K562 (cell line): ENCODE measurements around the gene RNU6-1. TPM values are rescaled to one million over a fixed set of nuclear protein-coding genes. Genes with fewer than 3 reads are reported as not detected.

ENCODE experiments used
- AFF1 ChIP-seq, 2 experiments: fragments of 450-650 bp; IDR thresholded peaks; 2 replicates each; pipeline ENCODE4 v1.6.1; 2018; ENCODE audit warnings: mild to moderate bottlenecking in 2 of 2, low read depth in 1 of 2; ENCODE audit not compliant: partially characterized antibody in 2 of 2
- CGGBP1 ChIP-seq: fragments of 250-450 bp; sonication (Bioruptor Pico); IDR thresholded peaks from 2 replicates; pipeline ENCODE4 v1.9.0; 2021; ENCODE audit warnings: mild to moderate bottlenecking
- ELF2 ChIP-seq: fragments of 250-450 bp; sonication (Bioruptor Pico); IDR thresholded peaks from 2 replicates; pipeline ENCODE4 v1.5.0; 2021; ENCODE audit warnings: mild to moderate bottlenecking
- EP400 ChIP-seq: fragments of 450-650 bp; IDR thresholded peaks from 2 replicates; pipeline ENCODE4 v1.6.1; 2017; ENCODE audit warnings: antibody characterized with exemption, mild to moderate bottlenecking, moderate library complexity
- GATAD2B ChIP-seq: fragments of 450-650 bp; IDR thresholded peaks from 2 replicates; pipeline ENCODE4 v1.6.1; 2017; ENCODE audit warnings: mild to moderate bottlenecking, borderline replicate concordance
- IRF9 ChIP-seq: fragments of 450-650 bp; IDR thresholded peaks from 2 replicates; pipeline ENCODE4 v1.6.1; 2016; ENCODE audit warnings: missing biosample characterization, missing genetic modification characterization
- L3MBTL2 ChIP-seq: fragments of 450-650 bp; IDR thresholded peaks from 2 replicates; pipeline ENCODE4 v1.6.1; 2016; ENCODE audit warnings: mild to moderate bottlenecking, moderate library complexity
- MED1 ChIP-seq: sonication (generic); formaldehyde crosslinking; IDR thresholded peaks from 2 replicates; pipeline ENCODE4 v1.8.1; 2023; ENCODE audit warnings: missing genetic modification reagents, borderline replicate concordance
- NFYB ChIP-seq: IDR thresholded peaks from 2 replicates; pipeline ENCODE4 v1.6.1; 2011; ENCODE audit warnings: mild to moderate bottlenecking, moderate library complexity; ENCODE audit not compliant: insufficient read length; ENCODE audit errors: extremely low read depth
- PBX2 ChIP-seq, 2 experiments: IDR thresholded peaks in 1 of 2; conservative IDR thresholded peaks in 1 of 2; 2 replicates each; pipeline ENCODE4 v1.6.1; 2016; ENCODE audit warnings: low read depth in 2 of 2, mild to moderate bottlenecking in 1 of 2, missing compliant biosample characterization in 1 of 2, missing genetic modification characterization in 1 of 2, moderate library complexity in 1 of 2
- RAD21 ChIP-seq, 2 experiments: fragments of 250-450 bp in 1 of 2; fragments of 450-650 bp in 1 of 2; sonication (Bioruptor Pico) in 1 of 2; formaldehyde crosslinking in 1 of 2; IDR thresholded peaks in 1 of 2; conservative IDR thresholded peaks in 1 of 2; 2 replicates each; pipeline versions ENCODE4 v1.4.0 to v1.8.0; 2020 to 2022; ENCODE audit warnings: mild to moderate bottlenecking in 2 of 2, moderate library complexity in 1 of 2
- RFX7 ChIP-seq: fragments of 250-450 bp; sonication (Bioruptor Pico); IDR thresholded peaks from 2 replicates; pipeline ENCODE4 v1.5.1; 2021; ENCODE audit warnings: mild to moderate bottlenecking
- SP1 ChIP-seq: sonication (generic); formaldehyde crosslinking; IDR thresholded peaks from 2 replicates; pipeline ENCODE4 v1.8.1; 2022; ENCODE audit warnings: mild to moderate bottlenecking, missing genetic modification reagents
- USF2 ChIP-seq: sonication (generic); formaldehyde crosslinking; IDR thresholded peaks from 2 replicates; pipeline ENCODE4 v1.5.0; 2020; ENCODE audit warnings: missing genetic modification reagents
- ZNF197 ChIP-seq: fragments of 200-800 bp; sonication (Bioruptor generic); IDR thresholded peaks from 2 replicates; pipeline ENCODE4 v1.6.1; 2016; ENCODE audit warnings: low read depth, missing genetic modification characterization, missing compliant biosample characterization
- ZNF583 ChIP-seq: fragments of 250-450 bp; sonication (Bioruptor Pico); IDR thresholded peaks from 2 replicates; pipeline ENCODE4 v1.4.0; 2020
- ZNF696 ChIP-seq: fragments of 250-450 bp; sonication (Bioruptor Pico); conservative IDR thresholded peaks from 2 replicates; pipeline ENCODE4 v1.4.0; 2020; ENCODE audit warnings: mild to moderate bottlenecking, moderate library complexity
- ZSCAN32 ChIP-seq: fragments of 450-650 bp; formaldehyde crosslinking; IDR thresholded peaks from 2 replicates; pipeline ENCODE4 v1.4.0; 2020; ENCODE audit warnings: mild to moderate bottlenecking, moderate library complexity
- polyA plus RNA-seq, 8 experiments: library from polyadenylated mRNA; depleted of rRNA in 4 of 8; stranded (reverse) in 5 of 8; unstranded in 3 of 8; fragments of >200 nt; fragmentation: Nextera tagmentation in 2 of 8; fragmentation: Illumina TruSeq in 1 of 8; extraction: Ambion mirVana in 2 of 8; extraction: Trizol in 1 of 8; gene quantifications; 2 replicates each; pipeline versions ENCODE4 v1.2.1 to v1.2.3, GENCODE V29; 2011 to 2014; ENCODE audit warnings: inconsistent platforms in 1 of 8, missing spikeins in 1 of 8
- total RNA-seq, 7 experiments: library from RNA; depleted of rRNA in 6 of 7; stranded (reverse); fragments of >200 nt in 6 of 7; fragmentation: Illumina TruSeq in 2 of 7; extraction: Trizol in 2 of 7; gene quantifications; 2 replicates each; pipeline versions ENCODE4 v1.2.1 to v1.2.3, GENCODE V29; 2011 to 2021; ENCODE audit warnings: low replicate concordance in 1 of 7

The RNU6-1 gene
- total and polyA plus RNA-seq, 9 of the 15 experiments (the other 6 are each of a cell fraction or from before 2014, with no cell fraction given), result not detected

GRCh38 chr15:67878712-67879206, 38.9 kb upstream of the RNU6-1 start (continued):
- TF ChIP-seq RFX7 (CRISPR knock-in tag) (no peak), ZNF197 (CRISPR knock-in tag) (no peak), USF2 (CRISPR knock-in tag) (no peak), SP1 (no peak), PBX2 (CRISPR knock-in tag; IDR thresholded peaks at IDR 0.05; ENCODE audit: low read depth) (no peak), PBX2 (tag; conservative IDR thresholded peaks at IDR 0.05; ENCODE audit: low read depth) (no peak), ELF2 (CRISPR knock-in tag) (no peak), NFYB (peak; percentile 22), IRF9 (tag) (no peak), MED1 (CRISPR knock-in tag) (no peak), CGGBP1 (CRISPR knock-in tag) (no peak), RAD21 (CRISPR knock-in tag; conservative IDR thresholded peaks at IDR 0.05 in 1 of 2, IDR thresholded peaks at IDR 0.05 in 1 of 2) (no peak), EP400 (0 out of 2 replicates have a peak, but pooled peaks have one; percentile 1), ZNF583 (CRISPR knock-in tag) (no peak), ZSCAN32 (CRISPR knock-in tag) (no peak), GATAD2B (no peak), L3MBTL2 (peak; percentile 63), AFF1 (IDR thresholded peaks at IDR 0.05; ENCODE audit: low read depth in 1 of 2, partially characterized antibody in 2 of 2) (no peak), ZNF696 (CRISPR knock-in tag) (no peak)
